Colonic mucosa (tissue), 4 donors: Measurements from ENCODE around the gene RAE1. TPM values are rescaled to one million over a fixed set of nuclear protein-coding genes. Genes with fewer than 3 reads are reported as not detected.
A peak's percentile ranks its signal among the peaks of the same experiment; 100 is the strongest.

ENCODE experiments used
- DNase-seq: peaks from one replicate; pipeline ENCODE4 v3.0.0-alpha.2; 2020
- H3K27ac ChIP-seq: fragments of 200-600 bp; one replicate; pipeline ENCODE4 v1.8.0; 2021
- H3K27me3 ChIP-seq: fragments of 200-600 bp; one replicate; pipeline ENCODE4 v1.8.0; 2021
- H3K36me3 ChIP-seq: fragments of 200-600 bp; one replicate; pipeline ENCODE4 v1.8.0; 2021
- H3K4me1 ChIP-seq: fragments of 200-600 bp; one replicate; pipeline ENCODE4 v1.8.0; 2021; ENCODE audit warnings: mild to moderate bottlenecking
- H3K4me3 ChIP-seq: fragments of 200-600 bp; one replicate; pipeline ENCODE4 v1.8.0; 2021
- H3K9ac ChIP-seq, 2 donors: one replicate each; pipeline ENCODE4 v1.7.0; 2013; ENCODE audit warnings: control low read depth in 2 of 2, low read depth in 2 of 2, low read length in 2 of 2
- H3K9me3 ChIP-seq: fragments of 200-600 bp; one replicate; pipeline ENCODE4 v1.8.0; 2021
- CTCF ChIP-seq: fragments of 200-600 bp; IDR thresholded peaks from one replicate; pipeline ENCODE4 v1.8.0; 2022; ENCODE audit warnings: antibody characterized with exemption, mild to moderate bottlenecking
- intact Hi-C: fragments of 100-400 bp; cut with DNase I; formaldehyde crosslinking; loops from one replicate; pipeline ENCODE4 v1.14.1; 2022
- total RNA-seq, 2 donors: library from RNA; stranded (reverse); fragmentation: NEBNext Ultra II Directional in 1 of 2; extraction: Animal tissue kit (Norgen Biotek cat#: 25700) in 1 of 2; gene quantifications; one replicate each; pipeline ENCODE4 v1.2.1, GENCODE V29; 2021
- donor health status: healthy.
- donor health status: DM: no; HTN: no; CAD: no.
- donor health status: DM: no; HTN: no; CAD: no.

Gene RAE1
- total RNA-seq, 2 donors from 2014 or later, result 20.3 to 29.3 TPM

GRCh38 chr20:57320358-57320757, 30.7 kb upstream of the RAE1 start:
- no peaks in the 10 kb centered on the region for H3K36me3 ChIP-seq
- no peak overlapping the region for H3K9ac ChIP-seq
- no peak for DNase-seq
- H3K9me3 ChIP-seq, result no peaks in the 10 kb centered on the region
- no peak overlapping the region for H3K4me3 ChIP-seq
- TF ChIP-seq CTCF, result no peak
- no peaks in the 10 kb centered on the region for H3K4me1 ChIP-seq
- H3K27ac ChIP-seq, result no peak overlapping the region
- intact Hi-C loops, result no loop called here
- H3K27me3 ChIP-seq, result no peaks in the 10 kb centered on the region

- no peak for DNase-seq
- Histone ChIP-seq H3K27ac (no peak overlapping the region), H3K9me3 (no peaks in the 10 kb centered on the region), H3K36me3 (no peaks in the 10 kb centered on the region), H3K27me3 (no peaks in the 10 kb centered on the region), H3K4me3 (no peak overlapping the region), H3K4me1 (no peaks in the 10 kb centered on the region), H3K9ac (no peak overlapping the region)
- TF ChIP-seq CTCF, result no peak
- intact Hi-C loops, result no loop called here
These were observed 29.9 kb upstream of the RAE1 start for GRCh38 chr20:57321142-57321541.

- DNase-seq, result peak; percentile 10
- TF ChIP-seq CTCF, result no peak
- H3K4me3 ChIP-seq, result no peak overlapping the region
- no peak overlapping the region for H3K27ac ChIP-seq
- intact Hi-C loops, result no loop called here
- H3K27me3 ChIP-seq, result no peaks in the 10 kb centered on the region
- no peak overlapping the region for H3K9ac ChIP-seq
- H3K9me3 ChIP-seq, result no peaks in the 10 kb centered on the region
- H3K4me1 ChIP-seq, result no peaks in the 10 kb centered on the region
- H3K36me3 ChIP-seq, result no peaks in the 10 kb centered on the region
These were observed 28.6 kb upstream of the RAE1 start for GRCh38 chr20:57322476-57322875.

- Histone ChIP-seq H3K9ac (no peak overlapping the region), H3K27me3 (no peaks in the 10 kb centered on the region), H3K9me3 (no peaks in the 10 kb centered on the region), H3K4me1 (no peaks in the 10 kb centered on the region), H3K36me3 (no peaks in the 10 kb centered on the region), H3K27ac (no peak overlapping the region), H3K4me3 (no peak overlapping the region)
- intact Hi-C loops, result no loop called here
- DNase-seq, result peak; percentile 41
- no peak for TF ChIP-seq CTCF
These were observed 28.0 kb upstream of the RAE1 start for GRCh38 chr20:57323034-57323433.

- H3K36me3 ChIP-seq, result no peaks in the 10 kb centered on the region
- H3K27me3 ChIP-seq, result no peaks in the 10 kb centered on the region
- no peaks in the 10 kb centered on the region for H3K4me1 ChIP-seq
- no peaks in the 10 kb centered on the region for H3K9me3 ChIP-seq
- H3K27ac ChIP-seq, result no peak overlapping the region
- no peak for TF ChIP-seq CTCF
- H3K9ac ChIP-seq, result no peak overlapping the region
- intact Hi-C loops, result no loop called here
- H3K4me3 ChIP-seq, result no peak overlapping the region
- peak; percentile 14 for DNase-seq
These were observed 25.3 kb upstream of the RAE1 start for GRCh38 chr20:57325632-57326356.
